HEK293 (cell line): Measurements from ENCODE around the gene LDLRAD3.
A peak's percentile ranks its signal among the peaks of the same experiment; 100 is the strongest.

ENCODE experiments used
- EGR2 ChIP-seq: fragments of 450-650 bp; formaldehyde crosslinking; IDR thresholded peaks from 2 replicates; pipeline ENCODE4 v1.5.1; 2016; ENCODE audit warnings: low read depth, missing biosample characterization, missing genetic modification characterization
- FEZF1 ChIP-seq: fragments of 450-650 bp; formaldehyde crosslinking; IDR thresholded peaks from 2 replicates; pipeline ENCODE4 v1.5.1; 2016; ENCODE audit warnings: missing biosample characterization, missing genetic modification characterization
- GFI1B ChIP-seq: fragments of 450-650 bp; formaldehyde crosslinking; IDR thresholded peaks from 2 replicates; pipeline ENCODE4 v1.5.1; 2016; ENCODE audit warnings: missing biosample characterization, missing genetic modification characterization
- HOXA7 ChIP-seq: sonication (generic); formaldehyde crosslinking; IDR thresholded peaks from 2 replicates; pipeline ENCODE4 v1.8.1; 2022; ENCODE audit warnings: missing genetic modification reagents, borderline replicate concordance
- MYNN ChIP-seq: fragments of 450-650 bp; formaldehyde crosslinking; IDR thresholded peaks from 2 replicates; pipeline ENCODE4 v1.5.1; 2016; ENCODE audit warnings: missing biosample characterization, missing genetic modification characterization, borderline replicate concordance
- MZF1 ChIP-seq: fragments of 450-650 bp; formaldehyde crosslinking; IDR thresholded peaks from 2 replicates; pipeline ENCODE4 v1.5.1; 2017; ENCODE audit warnings: missing biosample characterization, missing genetic modification characterization, borderline replicate concordance
- PRDM1 ChIP-seq: fragments of 450-650 bp; formaldehyde crosslinking; IDR thresholded peaks from 2 replicates; pipeline ENCODE4; 2016; ENCODE audit warnings: missing biosample characterization, missing genetic modification characterization
- PRDM10 ChIP-seq: fragments of 450-650 bp; formaldehyde crosslinking; IDR thresholded peaks from 2 replicates; pipeline ENCODE4 v1.5.1; 2016; ENCODE audit warnings: missing biosample characterization, missing genetic modification characterization
- PRDM4 ChIP-seq: fragments of 450-650 bp; formaldehyde crosslinking; IDR thresholded peaks from 2 replicates; pipeline ENCODE4 v1.5.1; 2017; ENCODE audit warnings: missing biosample characterization, missing genetic modification characterization
- PRDM6 ChIP-seq: fragments of 450-650 bp; formaldehyde crosslinking; IDR thresholded peaks from 2 replicates; pipeline ENCODE4 v1.5.1; 2017; ENCODE audit warnings: missing biosample characterization, missing genetic modification characterization
- TCF7L2 ChIP-seq: IDR thresholded peaks from 2 replicates; pipeline ENCODE4 v1.6.1; 2011; ENCODE audit warnings: low read depth, mild to moderate bottlenecking, inconsistent platforms, low read length, moderate library complexity, borderline replicate concordance
- ZBTB44 ChIP-seq: fragments of 450-650 bp; IDR thresholded peaks from 2 replicates; pipeline ENCODE4 v1.5.1; 2018; ENCODE audit warnings: missing biosample characterization, mild to moderate bottlenecking, missing genetic modification characterization
- ZIC2 ChIP-seq: fragments of 450-650 bp; formaldehyde crosslinking; IDR thresholded peaks from 2 replicates; pipeline ENCODE4 v1.5.1; 2016; ENCODE audit warnings: missing biosample characterization, missing genetic modification characterization
- ZNF175 ChIP-seq: fragments of 450-650 bp; formaldehyde crosslinking; IDR thresholded peaks from 2 replicates; pipeline ENCODE4 v1.5.1; 2016; ENCODE audit warnings: missing biosample characterization, missing genetic modification characterization
- ZNF221 ChIP-seq: fragments of 450-650 bp; formaldehyde crosslinking; IDR thresholded peaks from 2 replicates; pipeline ENCODE4 v1.5.1; 2017; ENCODE audit warnings: missing biosample characterization, missing genetic modification characterization, borderline replicate concordance
- ZNF302 ChIP-seq: fragments of 450-650 bp; formaldehyde crosslinking; IDR thresholded peaks from 2 replicates; pipeline ENCODE4 v1.5.1; 2016; ENCODE audit warnings: missing biosample characterization, missing genetic modification characterization, low read depth
- ZNF391 ChIP-seq: fragments of 450-650 bp; formaldehyde crosslinking; IDR thresholded peaks from 2 replicates; pipeline ENCODE4 v1.5.1; 2016; ENCODE audit warnings: low read depth, missing biosample characterization, missing genetic modification characterization, borderline replicate concordance
- ZNF398 ChIP-seq: fragments of 450-650 bp; formaldehyde crosslinking; IDR thresholded peaks from 2 replicates; pipeline ENCODE4 v1.5.1; 2017; ENCODE audit warnings: missing biosample characterization, missing genetic modification characterization
- ZNF433 ChIP-seq: fragments of 450-650 bp; formaldehyde crosslinking; IDR thresholded peaks from 2 replicates; pipeline ENCODE4 v1.5.1; 2016; ENCODE audit warnings: missing biosample characterization, missing genetic modification characterization, low read depth
- ZNF514 ChIP-seq: fragments of 450-650 bp; formaldehyde crosslinking; IDR thresholded peaks from 2 replicates; pipeline ENCODE4 v1.5.1; 2016; ENCODE audit warnings: missing biosample characterization, missing genetic modification characterization
- ZNF610 ChIP-seq: fragments of 450-650 bp; formaldehyde crosslinking; IDR thresholded peaks from 2 replicates; pipeline ENCODE4 v1.5.1; 2016; ENCODE audit warnings: missing biosample characterization, missing genetic modification characterization, borderline replicate concordance
- ZNF747 ChIP-seq: fragments of 450-650 bp; formaldehyde crosslinking; IDR thresholded peaks from 2 replicates; pipeline ENCODE4 v1.5.1; 2016; ENCODE audit warnings: missing biosample characterization, missing genetic modification characterization
- ZNF792 ChIP-seq: fragments of 450-650 bp; formaldehyde crosslinking; IDR thresholded peaks from 2 replicates; pipeline ENCODE4 v1.5.1; 2016; ENCODE audit warnings: missing biosample characterization, missing genetic modification characterization
- ZNF830 ChIP-seq: fragments of 450-650 bp; IDR thresholded peaks from 2 replicates; pipeline ENCODE4 v1.5.0; 2018; ENCODE audit warnings: missing biosample characterization, missing genetic modification characterization, low read depth, mild to moderate bottlenecking, moderate library complexity
- ZNF843 ChIP-seq: fragments of 450-650 bp; formaldehyde crosslinking; IDR thresholded peaks from 2 replicates; pipeline ENCODE4 v1.5.1; 2016; ENCODE audit warnings: missing biosample characterization, missing genetic modification characterization
- ZSCAN16 ChIP-seq: fragments of 450-650 bp; formaldehyde crosslinking; IDR thresholded peaks from 2 replicates; pipeline ENCODE4 v1.5.1; 2016; ENCODE audit warnings: missing biosample characterization, missing genetic modification characterization
- TF ChIP-seq, protein P1 (sequence below): fragments of 450-650 bp; formaldehyde crosslinking; IDR thresholded peaks from 2 replicates; pipeline ENCODE4 v1.5.1; 2016; ENCODE audit warnings: missing biosample characterization, missing genetic modification characterization

The LDLRAD3 gene

DNA sequence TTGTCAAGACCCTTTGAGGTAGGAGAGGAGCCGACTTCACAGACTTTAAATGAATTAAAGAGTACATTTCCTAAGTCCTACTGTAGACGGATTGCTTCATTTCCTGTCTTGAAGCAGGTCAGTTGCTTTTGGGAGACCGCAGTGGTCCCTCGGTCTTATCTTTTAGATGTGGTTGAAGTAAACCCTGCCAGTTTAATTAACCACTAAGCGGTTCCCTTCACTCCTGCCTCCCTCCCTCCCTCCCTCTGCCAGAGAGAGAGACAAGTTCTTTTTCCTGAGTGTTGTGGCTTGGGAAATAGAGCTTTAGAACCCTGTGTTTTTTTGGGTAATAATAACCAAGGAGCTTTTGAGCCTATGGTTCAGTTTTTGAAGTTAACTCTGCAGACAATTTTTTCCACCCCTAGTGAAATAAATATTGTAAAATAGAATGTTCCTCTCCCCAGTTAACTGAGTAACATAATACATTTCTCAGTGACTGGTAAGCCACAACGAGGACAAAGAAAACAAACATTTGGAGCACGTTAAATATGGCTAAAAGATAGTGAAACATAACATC, 147.5 kb downstream of the LDLRAD3 start (continued):
- TF ChIP-seq PRDM10 (tag by site-specific recombination) (peak; percentile 75), ZNF175 (no peak), ZNF221 (tag by site-specific recombination) (no peak), TCF7L2 (no peak), ZNF398 (tag by site-specific recombination) (0 out of 2 replicates have a peak, but pooled peaks have one; percentile 27), EGR2 (tag by site-specific recombination) (no peak), GFI1B (tag by site-specific recombination) (no peak), ZNF433 (no peak), PRDM6 (tag by site-specific recombination) (peak; percentile 64), PRDM4 (tag by site-specific recombination) (0 out of 2 replicates have a peak, but pooled peaks have one; percentile 12), ZBTB44 (no peak), MZF1 (tag by site-specific recombination) (no peak), ZNF391 (tag by site-specific recombination) (no peak), PRDM1 (tag by site-specific recombination) (no peak), ZSCAN16 (tag by site-specific recombination) (no peak), FEZF1 (tag by site-specific recombination) (peak; percentile 41; the same call in 1 of the 2 replicates), ZIC2 (no peak), ZNF843 (0 out of 2 replicates have a peak, but pooled peaks have one; percentile 49), ZNF514 (tag by site-specific recombination) (no peak), ZNF302 (tag by site-specific recombination) (no peak), ZNF610 (no peak), MYNN (tag by site-specific recombination) (no peak), ZNF747 (tag by site-specific recombination) (no peak), ZNF830 (tag by site-specific recombination) (no peak), ZNF792 (tag by site-specific recombination) (no peak), HOXA7 (CRISPR knock-in tag) (no peak)
- TF ChIP-seq, protein P1, sequence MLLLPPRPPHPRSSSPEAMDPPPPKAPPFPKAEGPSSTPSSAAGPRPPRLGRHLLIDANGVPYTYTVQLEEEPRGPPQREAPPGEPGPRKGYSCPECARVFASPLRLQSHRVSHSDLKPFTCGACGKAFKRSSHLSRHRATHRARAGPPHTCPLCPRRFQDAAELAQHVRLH (tag by site-specific recombination) = no peak
